Ovary (tissue), 9 donors: ENCODE measurements around the gene NMT1. TPM values are rescaled to one million over a fixed set of nuclear protein-coding genes. Genes with fewer than 3 reads are reported as not detected.

Experiments used
- DNase-seq, 5 donors: peaks; one replicate each; pipeline ENCODE4 v3.0.0-alpha.2; 2019 to 2020
- H3K27ac ChIP-seq, 2 donors: fragments of 200-600 bp; one replicate each; pipeline versions ENCODE4 v1.5.1 to v1.8.0; 2019 to 2022
- H3K27me3 ChIP-seq: fragments of 200-600 bp; one replicate; pipeline ENCODE4 v1.8.0; 2022
- H3K36me3 ChIP-seq: fragments of 200-600 bp; sonication (generic); one replicate; pipeline ENCODE4 v1.5.1; 2019
- H3K4me1 ChIP-seq: one replicate; pipeline ENCODE4 v1.8.1; 2013; ENCODE audit warnings: mild to moderate bottlenecking, moderate library complexity; ENCODE audit not compliant: insufficient read depth
- H3K4me3 ChIP-seq: fragments of 200-600 bp; sonication (generic); one replicate; pipeline ENCODE4 v1.5.1; 2017
- H3K9me3 ChIP-seq, 2 donors: fragments of 200-600 bp in 1 of 2; sonication (generic) in 1 of 2; one replicate each; pipeline versions ENCODE4 v1.5.1 to v1.8.1; 2013 to 2019; ENCODE audit warnings: mild to moderate bottlenecking in 1 of 2, moderate library complexity in 1 of 2
- CTCF ChIP-seq, 3 donors: fragments of 450-650 bp in 2 of 3; fragments of 200-600 bp in 1 of 3; IDR thresholded peaks; one replicate each; pipeline versions ENCODE4 v1.5.1 to v1.8.0; 2016 to 2022; ENCODE audit warnings: antibody characterized with exemption in 3 of 3, mild to moderate bottlenecking in 1 of 3
- EP300 ChIP-seq: sonication (generic); formaldehyde crosslinking; IDR thresholded peaks from one replicate; pipeline ENCODE4 v1.6.1; 2017; ENCODE audit warnings: antibody characterized with exemption
- POLR2A ChIP-seq: fragments of 450-650 bp; IDR thresholded peaks from one replicate; pipeline ENCODE4 v1.6.1; 2017; ENCODE audit warnings: antibody characterized with exemption, mild to moderate bottlenecking, moderate library complexity
- WGBS, 3 donors: extraction: QIAGEN DNeasy Blood & Tissue Kit in 1 of 3; methylation state at CpG; one replicate each; pipeline versions ENCODE4 v1.1.5 to v1.1.7; 2013 to 2017; 5-methylcytosine and 5-hydroxymethylcytosine counted together
- intact Hi-C, 4 donors: fragments of 100-400 bp; cut with DNase I; formaldehyde crosslinking; loops; one replicate each; pipeline versions ENCODE4 v1.11.0 to v1.15.1; 2022 to 2023
- polyA plus RNA-seq, 2 donors: library from polyadenylated mRNA; stranded (reverse); fragments of 200-250 nt in 1 of 2; fragments of 350-450 nt in 1 of 2; fragmentation: Illumina TruSeq in 1 of 2; extraction: RNeasy Lipid Tissue Mini Kit (QIAGEN cat#74804) in 1 of 2; gene quantifications; one replicate each; pipeline ENCODE4 v1.2.3, GENCODE V29; 2013 to 2014
- total RNA-seq, 7 donors: library from RNA; depleted of rRNA in 2 of 7; stranded (reverse); fragments of >200 nt in 2 of 7; fragmentation: NEBNext Ultra II Directional in 3 of 7; extraction: Animal tissue kit (Norgen Biotek cat#: 25700) in 3 of 7; gene quantifications; one replicate each; pipeline versions ENCODE4 v1.1.0 to v1.2.4, GENCODE V29; 2016 to 2023
- donor health status: DM: no; HTN: no; CAD: no; lungs with moderate emphysema.
- donor health status: DM: no; HTN: no; CAD: no.
- donor health status: Bipolar disorder and iron deficiency.
- donor health status: DM: yes; HTN: yes; CAD: no.
- donor health status: DM: no; HTN: no; CAD: no.
- donor health status: DM: yes; HTN: yes; CAD: no.

Gene NMT1
- total and polyA plus RNA-seq, 9 donors = 23.0 to 91.4 (median 76.2) TPM

GRCh38 chr17:45032174-45032541 lies 29.0 kb upstream of the NMT1 start:
- Histone ChIP-seq H3K36me3 (no peaks in the 10 kb centered on the region), H3K4me1 (no peaks in the 10 kb centered on the region), H3K27ac (no peak overlapping the region), H3K9me3 (no peaks in the 10 kb centered on the region), H3K27me3 (no peaks in the 10 kb centered on the region), H3K4me3 (no peak overlapping the region)
- intact Hi-C loops = no loop called here
- DNase-seq = no peak
- WGBS, 3 donors = 69 to 82% (median 73%) methylated on average over 9 of the region's 9 CpGs
- TF ChIP-seq EP300 = no peak
- no peak for TF ChIP-seq POLR2A
- no peak for TF ChIP-seq CTCF (IDR thresholded peaks at IDR 0.05)

- TF ChIP-seq POLR2A (no peak), EP300 (no peak), CTCF (IDR thresholded peaks at IDR 0.05) (no peak)
- DNase-seq = no peak
- WGBS, 3 donors = 90 to 94% (median 91%) methylated on average over 14 of the region's 14 CpGs
- Histone ChIP-seq H3K27ac (no peak overlapping the region), H3K4me3 (no peak overlapping the region), H3K4me1 (peaks cover 12% of the 10 kb centered on the region), H3K9me3 (no peaks in the 10 kb centered on the region), H3K27me3 (no peaks in the 10 kb centered on the region), H3K36me3 (no peaks in the 10 kb centered on the region)
- intact Hi-C loops = no loop called here
These were observed 26.5 kb upstream of the NMT1 start for GRCh38 chr17:45034599-45034998.

GRCh38 chr17:45035848-45036247 lies 25.3 kb upstream of the NMT1 start:
- Histone ChIP-seq H3K36me3 (no peaks in the 10 kb centered on the region), H3K9me3 (no peaks in the 10 kb centered on the region), H3K4me1 (peaks cover 13% of the 10 kb centered on the region), H3K27ac (no peak overlapping the region), H3K4me3 (no peak overlapping the region), H3K27me3 (no peaks in the 10 kb centered on the region)
- TF ChIP-seq EP300 (no peak), POLR2A (no peak), CTCF (IDR thresholded peaks at IDR 0.05) (no peak)
- 93 to 98% (median 95%) methylated on average over 14 of the region's 14 CpGs for whole genome bisulfite sequencing, 3 donors
- intact Hi-C loops = loop anchor here in 1 of 4 donors (5.0 kb wide), 1 partner anchor 1644 kb away; no protein-coding TSS in a partner anchor
- DNase-seq = no peak

- 62 to 86% (median 78%) methylated on average over 3 of the region's 3 CpGs for WGBS, 3 donors
- intact Hi-C loops = loop anchor here in 1 of 4 donors (5.0 kb wide), 1 partner anchor 1644 kb away; no protein-coding TSS in a partner anchor
- no peaks in the 10 kb centered on the region for H3K36me3 ChIP-seq
- no peak for DNase-seq
- H3K27me3 ChIP-seq = no peaks in the 10 kb centered on the region
- no peak for TF ChIP-seq EP300
- no peaks in the 10 kb centered on the region for H3K9me3 ChIP-seq
- no peak overlapping the region for H3K27ac ChIP-seq
- H3K4me3 ChIP-seq = no peak overlapping the region
- peaks cover 13% of the 10 kb centered on the region for H3K4me1 ChIP-seq
These were observed 24.4 kb upstream of the NMT1 start for GRCh38 chr17:45036691-45037090.

- 24 to 28% (median 24%) methylated on average over 13 of the region's 13 CpGs for WGBS, 3 donors
- no peaks in the 10 kb centered on the region for H3K36me3 ChIP-seq
- intact Hi-C loops = loop anchor here in 1 of 4 donors (5.0 kb wide), 1 partner anchor 1647 kb away; no protein-coding TSS in a partner anchor
- TF ChIP-seq POLR2A = no peak
- no peak for TF ChIP-seq CTCF (IDR thresholded peaks at IDR 0.05)
- TF ChIP-seq EP300 = no peak
- H3K27me3 ChIP-seq = no peaks in the 10 kb centered on the region
- no peaks in the 10 kb centered on the region for H3K9me3 ChIP-seq
- peaks cover 18% of the 10 kb centered on the region for H3K4me1 ChIP-seq
- peak in 3 of 5 donors; percentile 49 to 70 (median 65) for DNase-seq
- no peak overlapping the region for H3K27ac ChIP-seq
- H3K4me3 ChIP-seq = no peak overlapping the region
These were observed 22.1 kb upstream of the NMT1 start for GRCh38 chr17:45038728-45039634.
